Smooth muscle cell of the brain vasculature (primary cell): ENCODE measurements around the gene PIKFYVE.
"Not testable (repeated sequence)": the region's sequence is repeated elsewhere in the genome, so short reads cannot be mapped to it uniquely, and the experiment has no call there.

Source experiments
- DNase-seq: peaks from one replicate; pipeline ENCODE4 v3.0.0-alpha.2; 2012; ENCODE audit warnings: low read depth, low spot score

Gene PIKFYVE

DNA sequence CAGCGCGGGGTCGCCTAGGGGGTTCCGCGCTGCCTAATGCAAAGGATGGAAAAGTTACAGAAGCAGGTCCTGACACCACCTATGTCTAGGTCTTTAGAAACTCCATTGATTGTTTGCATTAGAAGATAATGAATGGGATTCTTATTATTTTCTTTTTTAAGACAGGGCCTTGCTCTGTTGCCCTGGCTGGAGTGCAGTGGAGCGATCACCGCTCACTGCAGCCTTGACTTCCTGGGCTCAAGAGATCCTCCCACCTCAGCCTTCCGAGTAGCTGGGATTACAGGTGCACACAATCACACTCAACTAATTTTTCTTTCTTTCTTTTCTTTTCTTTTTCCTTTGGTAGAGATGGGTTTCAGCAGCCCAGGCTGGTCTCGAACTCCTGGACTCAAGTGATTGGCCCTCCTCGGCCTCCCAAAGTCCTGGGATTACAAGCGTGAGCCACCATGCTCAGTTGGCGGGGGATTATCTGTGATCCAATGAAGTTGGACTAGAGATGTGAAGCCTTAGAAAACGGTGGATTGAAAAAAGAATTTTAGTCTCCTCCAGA, 10.4 kb upstream of the PIKFYVE start:
- DNase-seq, result no peak

DNA sequence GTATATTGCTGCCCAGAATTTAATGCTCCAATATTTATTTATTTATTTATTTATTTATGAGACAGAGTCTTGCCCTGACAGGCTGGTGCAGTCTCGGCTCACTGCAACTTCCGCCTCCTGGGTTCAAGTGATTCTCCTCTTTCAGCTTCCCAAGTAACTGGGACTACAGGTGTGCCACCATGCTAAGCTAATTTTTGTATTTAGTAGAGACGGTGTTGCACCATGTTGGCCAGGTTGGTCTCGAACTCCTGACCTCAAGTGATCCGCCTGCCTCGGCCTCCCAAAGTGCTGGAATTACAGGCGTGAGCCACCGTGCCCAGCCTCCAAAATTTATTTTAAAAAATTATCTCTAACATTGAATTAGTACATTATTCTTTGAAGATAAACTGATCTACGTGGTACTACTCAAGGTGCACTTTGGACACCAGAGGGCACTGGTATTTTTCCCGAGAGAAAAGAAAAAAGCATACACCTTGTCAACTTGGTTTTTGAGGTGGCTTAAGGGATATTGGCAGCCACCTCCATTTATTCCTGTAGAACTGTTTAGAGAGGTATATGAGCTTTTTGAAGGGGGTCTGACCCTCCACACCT, 9.8 kb upstream of the PIKFYVE start:
- no peak for DNase-seq

DNA sequence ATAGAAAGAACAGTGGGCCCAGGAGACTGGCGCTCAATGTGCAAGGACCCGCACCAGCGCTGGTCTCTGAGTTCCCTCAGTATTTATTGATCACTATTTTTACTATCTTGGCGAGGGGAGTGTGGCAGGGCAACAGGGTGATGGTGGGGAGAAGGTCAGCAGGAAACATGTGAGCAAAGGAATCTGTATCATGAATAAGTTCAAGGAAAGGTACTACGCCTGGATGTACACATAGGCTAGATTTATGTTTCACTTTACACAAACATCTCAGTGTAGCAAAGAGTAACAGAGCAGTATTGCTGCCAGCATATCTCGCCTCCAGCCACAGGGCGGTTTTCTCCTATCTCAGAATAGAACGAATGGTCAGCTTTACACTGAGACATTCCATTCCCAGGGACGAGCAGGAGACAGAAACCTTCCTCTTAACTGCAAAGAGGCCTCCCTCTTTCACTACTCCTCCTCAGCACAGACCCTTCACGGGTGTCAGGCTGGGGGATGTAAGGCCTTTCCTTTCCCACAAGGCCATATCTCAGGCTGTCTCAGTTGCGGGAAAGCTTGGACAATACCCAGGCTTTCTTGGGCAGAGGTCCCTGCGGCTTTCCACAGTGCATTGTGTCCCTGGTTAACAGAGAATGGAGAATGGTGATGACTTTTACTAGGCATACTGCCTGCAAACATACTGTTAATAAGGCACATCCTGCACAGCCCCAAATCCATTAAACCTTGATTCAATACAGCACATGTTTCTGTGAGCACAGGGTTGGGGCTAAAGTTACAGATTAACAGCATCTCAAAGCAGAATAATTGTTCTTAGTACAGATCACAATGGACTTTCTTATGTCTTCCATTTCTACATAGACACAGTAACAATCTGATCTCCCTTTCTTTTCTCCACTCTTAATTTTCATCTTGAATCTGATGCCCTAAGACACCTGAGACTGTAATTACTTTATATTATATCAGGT, 8.9 kb upstream of the PIKFYVE start:
- not testable (repeated sequence) for DNase-seq

DNA sequence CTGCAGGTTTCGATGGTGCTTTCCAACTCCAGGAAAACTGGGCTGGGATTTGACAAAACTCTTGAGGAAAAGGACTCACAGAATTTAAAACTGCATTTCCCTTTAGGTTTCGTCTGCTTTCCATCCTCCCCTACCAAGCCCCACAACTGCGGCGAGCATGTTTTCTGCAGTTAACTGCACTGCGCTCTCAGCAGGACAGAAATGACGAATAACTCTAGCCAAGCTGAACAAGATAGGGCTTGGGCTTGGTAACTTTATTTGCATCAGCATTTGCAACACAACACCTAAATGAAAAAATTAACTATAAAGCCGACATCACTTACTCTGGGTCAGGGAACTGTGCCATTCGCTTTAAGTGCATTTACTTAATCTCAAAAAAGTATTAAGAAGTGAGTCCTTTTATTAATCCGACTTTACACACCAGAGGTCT, 669 bp upstream of the PIKFYVE start:
- DNase-seq, result peak; percentile 26

DNA sequence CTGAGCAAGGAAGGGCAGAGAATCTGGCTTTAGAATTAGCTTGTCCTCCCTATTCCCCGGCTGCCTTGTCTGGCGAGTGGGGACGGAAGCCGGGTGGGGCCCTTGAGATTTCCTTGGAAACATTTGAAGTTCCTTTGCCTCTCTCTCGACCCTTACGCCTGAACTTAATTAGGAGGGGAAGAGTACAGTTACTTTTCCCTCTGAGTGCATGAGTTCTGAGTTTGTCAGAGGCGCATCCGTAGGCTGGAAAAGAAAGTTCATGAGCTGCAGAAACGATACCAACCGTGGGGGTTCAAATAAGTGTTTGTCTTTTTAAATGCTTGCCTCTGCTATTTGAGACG, 468 bp downstream of the PIKFYVE start:
- DNase-seq, result no peak

DNA sequence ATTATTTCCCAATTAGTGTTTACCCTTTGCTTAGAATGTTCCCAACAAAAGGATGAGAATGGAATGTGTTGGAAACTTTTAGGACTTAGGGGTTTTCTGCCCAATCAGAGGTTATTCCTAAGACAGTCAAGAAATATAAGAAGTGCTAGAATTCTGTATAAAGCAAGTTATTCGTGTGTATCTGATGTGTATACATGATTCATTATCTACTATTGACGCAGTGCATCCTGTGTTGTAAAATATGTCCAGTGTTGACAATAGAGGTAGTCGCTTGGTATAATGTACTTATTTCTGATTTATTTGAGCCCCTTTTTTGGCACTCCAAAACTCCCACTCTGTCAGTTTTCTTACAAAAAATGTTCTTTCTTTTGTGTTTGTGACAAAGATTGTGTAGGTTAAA, 881 bp downstream of the PIKFYVE start:
- no peak for DNase-seq

DNA sequence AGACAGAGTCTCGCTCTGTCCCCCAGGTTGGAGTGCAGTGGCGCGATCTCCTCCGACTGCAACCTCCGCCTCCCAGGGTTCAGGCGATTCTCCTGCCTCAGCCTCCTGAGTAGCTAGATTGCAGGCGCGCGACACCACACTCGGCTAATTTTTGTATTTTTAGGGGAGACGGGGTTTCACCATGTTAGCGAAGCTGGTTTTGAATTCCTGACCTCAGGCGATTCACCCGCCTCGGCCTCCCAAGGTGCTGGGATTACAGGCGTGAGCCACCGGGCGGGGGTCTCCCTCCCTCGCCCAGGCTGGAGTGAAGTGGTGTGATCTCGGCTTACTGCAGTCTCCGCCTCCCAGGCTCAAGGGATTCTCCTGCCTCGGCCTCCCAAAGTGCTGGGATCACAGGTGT, 1.5 kb downstream of the PIKFYVE start:
- not testable (repeated sequence) for DNase-seq

DNA sequence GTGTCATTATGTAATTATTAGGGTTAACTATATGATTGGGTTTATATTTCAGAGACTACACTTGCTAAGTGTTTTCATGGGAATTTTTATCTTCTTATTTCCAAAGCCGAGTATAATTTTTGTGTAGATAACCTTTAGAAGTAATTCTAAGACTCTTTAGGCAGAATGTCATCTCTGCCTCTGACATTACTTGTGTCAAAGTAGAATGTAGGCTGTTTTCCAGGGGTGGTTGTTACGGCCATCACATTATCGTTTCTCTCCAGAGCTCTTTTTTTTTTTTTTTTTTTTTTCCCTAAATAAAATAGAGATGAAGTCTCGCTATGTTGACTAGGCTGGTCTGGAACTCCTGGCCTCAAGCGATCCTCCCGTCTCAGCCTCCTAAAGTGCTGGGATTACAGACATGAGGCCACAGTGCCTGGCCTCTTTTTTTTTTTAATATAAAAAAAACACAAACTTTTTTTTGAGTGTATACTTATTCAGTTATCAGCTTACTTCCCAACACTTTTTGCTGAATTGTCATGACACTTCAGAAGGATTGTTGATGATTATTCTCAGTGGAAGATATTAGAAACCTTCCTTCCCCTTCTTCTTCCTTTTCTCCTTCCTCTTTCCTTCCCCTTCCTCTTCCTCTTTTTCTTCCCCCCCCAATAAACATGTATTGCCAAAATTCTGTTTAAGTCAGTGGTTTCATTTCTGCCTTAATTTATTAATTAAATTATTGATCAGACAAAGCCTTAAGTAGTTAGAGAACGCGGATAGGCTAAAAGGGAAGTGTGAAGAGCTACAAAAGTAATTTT, 2.3 kb downstream of the PIKFYVE start:
- DNase-seq, result no peak

DNA sequence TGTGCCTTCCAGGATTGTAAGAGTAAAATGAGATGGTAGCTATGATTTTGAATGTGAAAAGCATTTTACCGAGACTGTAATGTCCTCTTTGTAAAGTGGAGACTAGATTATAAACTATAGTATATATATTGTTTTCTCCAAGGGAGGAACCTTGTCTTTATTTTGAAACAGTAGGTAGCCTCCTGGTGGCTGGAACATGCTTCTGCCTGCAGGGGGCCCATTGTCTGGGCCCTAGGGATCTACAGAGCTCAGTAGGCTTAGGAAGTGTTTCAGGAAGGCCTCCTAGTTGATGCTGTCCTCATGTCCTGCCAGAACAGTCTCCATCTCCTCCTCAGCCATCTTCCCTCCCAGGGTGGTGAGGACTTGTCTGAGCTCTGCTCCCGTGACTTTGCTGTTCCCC, 3.0 kb downstream of the PIKFYVE start:
- no peak for DNase-seq

DNA sequence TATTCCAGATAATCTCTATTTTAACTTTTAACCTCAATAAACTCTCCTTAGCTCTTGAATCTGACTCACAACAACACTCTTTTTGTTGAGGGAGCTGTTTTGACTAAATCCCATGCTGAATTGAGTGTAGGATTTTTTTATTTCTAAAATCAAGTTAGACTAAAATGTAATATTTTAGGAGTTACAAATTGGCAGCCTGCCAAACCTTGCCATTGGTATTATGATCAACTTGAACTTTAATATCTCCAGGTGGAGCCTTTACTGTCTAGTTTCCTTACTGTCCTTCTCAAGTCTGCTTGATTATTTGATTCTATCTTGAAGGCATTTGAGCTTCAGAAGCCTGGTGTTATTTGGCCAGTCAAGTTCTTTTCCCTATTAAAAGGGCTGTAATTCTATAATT, 8.7 kb downstream of the PIKFYVE start:
- no peak for DNase-seq

DNA sequence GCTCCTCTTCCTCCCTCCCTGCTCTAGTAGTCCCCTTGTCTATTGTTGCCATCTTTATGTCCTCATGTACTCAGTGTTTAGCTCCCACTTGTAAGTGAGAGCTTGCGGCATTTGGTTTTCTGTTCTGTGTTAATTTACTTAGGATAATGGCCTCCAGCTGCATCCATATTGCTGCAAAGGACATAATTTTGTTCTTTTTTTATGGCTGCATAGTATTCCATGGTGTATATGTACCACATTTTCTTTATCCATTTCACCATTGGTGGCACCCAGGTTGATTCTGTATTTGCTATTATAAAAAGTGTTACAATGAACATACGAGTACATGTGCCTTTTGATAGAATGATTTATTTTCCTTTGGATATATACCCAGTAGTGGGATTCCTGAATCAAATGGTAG, 12.5 kb downstream of the PIKFYVE start:
- no peak for DNase-seq

DNA sequence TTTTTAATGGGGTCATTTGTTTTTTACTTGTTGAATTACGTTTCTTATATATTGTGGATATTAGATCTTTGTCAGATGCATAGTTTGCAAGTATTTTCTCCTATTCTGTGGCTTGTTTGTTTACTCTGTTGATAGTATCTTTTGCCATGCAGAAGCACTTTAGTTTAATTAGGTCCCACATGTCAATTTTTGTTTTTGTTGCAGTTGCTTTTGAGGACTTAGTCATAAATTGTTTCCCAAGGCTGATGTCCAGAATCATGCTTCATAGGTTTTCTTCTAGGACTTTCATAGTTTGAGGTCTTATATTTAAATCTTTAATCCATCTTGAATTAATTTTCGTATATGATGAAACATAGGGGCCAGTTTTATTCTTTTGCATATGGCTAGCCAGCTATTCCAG, 13.2 kb downstream of the PIKFYVE start:
- DNase-seq, result no peak

DNA sequence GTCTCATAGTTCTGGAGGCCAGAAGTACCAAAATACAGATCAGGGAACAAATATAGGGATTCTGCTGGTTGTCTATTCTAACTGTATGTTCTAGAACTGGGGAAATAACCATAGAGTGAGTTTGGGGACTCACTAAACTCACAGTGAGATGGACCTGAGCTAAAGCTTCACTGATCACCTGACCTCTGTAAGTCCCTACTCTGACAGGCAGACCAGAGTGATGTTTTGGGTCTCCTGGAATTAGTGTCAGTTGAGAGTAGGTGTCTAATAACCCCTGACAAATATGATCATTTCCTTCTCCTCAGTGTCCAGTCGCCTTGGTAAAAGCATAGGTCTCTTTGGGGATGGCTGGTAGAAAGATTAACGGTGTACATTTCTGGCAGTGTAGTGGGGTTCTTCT, 14.2 kb downstream of the PIKFYVE start:
- no peak for DNase-seq

DNA sequence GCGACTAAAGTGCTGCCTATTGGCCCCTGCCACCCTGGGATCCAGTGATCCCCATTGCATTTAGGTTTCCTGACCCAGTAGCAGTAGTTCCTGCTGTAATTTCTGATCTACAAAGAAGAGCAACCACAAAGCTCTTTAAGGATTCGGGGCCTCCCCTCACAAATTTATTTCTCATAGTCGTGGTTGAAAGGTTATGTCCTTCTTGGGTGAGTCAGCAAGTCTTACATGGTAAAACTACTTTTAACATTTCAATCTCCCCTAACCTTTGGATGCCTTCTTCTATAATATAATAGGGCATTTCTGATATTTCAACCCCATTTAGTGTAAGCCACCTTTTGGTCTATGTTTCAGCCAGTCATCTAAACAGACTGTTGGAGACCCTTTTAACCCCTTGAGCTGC, 14.9 kb downstream of the PIKFYVE start:
- no peak for DNase-seq

DNA sequence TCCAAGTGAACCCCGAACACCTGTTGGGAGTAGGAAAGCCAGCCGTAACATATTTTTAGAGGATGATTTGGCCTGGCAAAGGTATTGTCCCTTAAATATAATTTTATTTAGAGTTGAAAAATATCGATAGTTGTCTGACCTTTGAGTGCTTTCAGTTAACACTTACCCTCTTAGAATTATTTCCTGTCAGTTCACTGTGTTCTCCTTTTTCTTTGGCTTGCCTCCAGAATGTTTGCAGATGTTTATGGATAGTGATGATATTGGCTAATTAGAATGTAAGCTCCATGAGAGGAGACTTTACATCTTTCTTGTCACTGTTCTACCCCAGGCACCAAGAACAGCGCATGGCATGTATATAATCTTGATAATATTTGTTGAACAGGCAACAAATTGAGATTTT, 19.8 kb downstream of the PIKFYVE start:
- DNase-seq, result no peak

DNA sequence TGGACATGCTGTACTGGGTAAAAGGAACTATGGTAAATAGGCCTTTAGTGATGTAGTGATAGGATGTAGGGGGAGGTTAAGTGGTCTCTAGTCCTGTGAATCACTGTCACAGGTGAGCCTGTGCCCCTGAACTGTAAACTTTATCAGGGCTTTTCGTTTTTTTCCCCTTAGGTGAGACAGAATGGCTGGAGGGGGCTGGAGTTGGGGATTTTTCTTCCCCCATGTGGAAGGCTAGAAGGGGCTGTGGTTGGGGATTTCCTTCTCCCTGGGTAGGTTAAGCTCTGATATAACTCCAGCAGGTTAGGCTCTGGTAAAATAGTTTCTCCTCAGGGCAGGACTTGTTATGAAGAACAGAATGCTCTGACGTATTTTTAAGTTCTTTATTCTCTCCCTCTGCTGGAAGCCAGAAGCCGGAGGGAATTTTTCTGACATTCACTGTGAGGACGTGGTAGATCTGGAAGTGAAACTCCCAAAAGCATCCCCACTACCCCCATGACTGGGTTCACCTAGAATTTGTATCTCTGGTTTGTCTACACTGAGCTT, 28.5 kb downstream of the PIKFYVE start:
- no peak for DNase-seq

DNA sequence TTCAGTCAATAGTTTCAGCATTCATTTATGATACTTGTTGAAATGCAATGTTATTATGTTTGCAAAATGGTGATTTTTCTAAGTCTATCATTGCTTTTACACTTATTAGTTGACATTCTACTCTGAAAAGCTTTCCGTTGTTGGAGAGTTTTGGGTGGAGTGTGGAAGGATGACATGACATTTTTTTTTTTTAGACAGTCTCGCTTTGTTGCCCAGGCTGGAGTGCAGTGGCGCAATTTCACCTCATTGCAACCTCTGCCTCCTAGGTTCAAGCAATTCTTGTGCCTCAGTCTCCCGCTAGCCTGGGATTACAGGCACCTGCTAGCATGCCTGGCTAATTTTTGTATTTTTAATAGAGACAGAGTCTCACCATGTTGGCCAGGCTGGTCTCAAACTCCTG, 29.8 kb downstream of the PIKFYVE start:
- DNase-seq, result no peak

DNA sequence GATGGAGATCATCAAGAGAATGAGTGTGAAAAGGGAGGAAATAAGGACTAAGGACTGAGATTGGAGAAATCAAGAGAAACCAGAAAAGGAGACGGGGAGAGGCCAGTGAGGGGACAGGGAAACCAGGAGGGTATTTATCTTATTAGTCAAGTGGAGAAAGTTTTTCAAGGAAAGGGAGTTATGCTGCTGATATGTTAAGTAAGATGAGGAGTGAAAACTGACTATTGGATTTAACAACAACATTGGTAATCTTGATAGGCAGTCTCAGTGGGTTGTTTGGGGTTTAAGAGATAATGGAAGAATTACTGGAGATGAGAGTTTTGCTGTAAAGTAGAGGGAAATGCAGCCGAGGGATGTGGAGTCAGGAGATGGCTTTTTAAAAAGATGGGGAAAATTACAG, 30.6 kb downstream of the PIKFYVE start:
- no peak for DNase-seq

DNA sequence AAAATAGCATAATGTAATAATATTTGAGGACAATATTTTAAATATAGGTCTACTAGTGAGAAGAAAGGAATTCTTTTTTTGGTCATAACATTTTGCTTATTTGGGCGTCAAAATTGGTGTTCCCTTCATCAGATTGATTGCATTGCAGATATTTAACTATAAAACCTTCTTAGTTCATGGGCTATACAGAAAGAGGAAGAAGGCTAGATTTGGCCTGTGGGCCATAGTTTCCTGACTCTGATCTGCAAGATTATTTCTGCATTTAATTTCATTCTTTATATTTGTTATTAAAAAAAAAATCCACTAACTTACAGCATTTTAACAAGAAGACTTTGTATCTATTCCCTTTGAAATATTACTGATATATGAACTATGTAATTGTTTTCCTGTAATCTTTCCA, 31.9 kb downstream of the PIKFYVE start:
- no peak for DNase-seq

DNA sequence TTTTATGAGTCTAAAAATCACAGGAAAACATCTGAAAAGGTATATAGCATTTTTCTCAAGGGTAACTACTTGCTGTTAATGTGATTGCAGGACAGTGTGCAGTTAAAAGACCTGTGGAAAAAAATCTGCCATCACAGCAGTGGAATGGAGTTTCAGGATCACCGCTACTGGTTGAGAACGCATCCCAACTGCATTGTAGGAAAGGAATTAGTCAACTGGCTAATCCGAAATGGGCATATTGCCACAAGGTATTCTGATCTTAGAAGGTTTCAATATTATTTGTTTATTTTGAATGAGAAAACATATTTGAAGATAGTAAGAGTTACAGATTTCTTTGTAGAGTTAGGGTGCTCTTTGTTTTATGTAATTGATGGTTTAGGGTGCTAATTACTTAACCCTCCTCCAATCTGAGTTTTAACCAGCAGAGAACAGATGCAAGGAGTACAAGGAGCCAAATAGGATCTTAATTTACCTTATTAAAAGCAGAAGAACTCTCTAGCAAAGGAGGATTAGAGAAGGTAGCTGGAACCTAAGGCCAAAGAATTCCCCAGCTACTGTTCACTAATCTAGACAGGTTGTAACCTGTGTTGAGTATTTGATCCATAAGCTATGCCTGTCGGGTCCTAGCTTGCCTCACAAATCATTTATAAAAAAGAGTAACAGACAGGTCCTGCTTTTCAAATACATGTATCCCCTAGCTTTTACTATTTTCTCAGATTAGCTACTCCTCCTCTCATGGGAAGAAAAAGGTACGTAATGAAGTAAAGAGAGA, 35.0 kb downstream of the PIKFYVE start:
- no peak for DNase-seq

DNA sequence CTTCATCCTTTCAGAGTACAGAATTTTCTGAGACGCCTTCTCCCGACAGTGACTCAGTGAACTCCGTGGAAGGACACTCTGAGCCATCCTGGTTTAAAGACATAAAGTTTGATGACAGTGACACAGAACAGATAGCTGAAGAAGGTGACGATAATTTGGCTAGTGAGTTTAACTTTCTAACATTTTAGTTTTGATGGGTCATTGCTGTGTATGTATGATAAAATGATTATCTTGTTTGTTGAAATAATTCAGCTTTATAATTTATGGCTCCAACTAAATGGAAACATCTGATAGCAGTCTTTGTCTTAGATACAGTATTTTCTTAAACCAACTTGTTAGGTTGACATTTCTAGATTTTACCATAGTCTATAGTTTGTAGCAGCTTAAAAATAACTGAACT, 38.1 kb downstream of the PIKFYVE start:
- no peak for DNase-seq
